ENCODE measurements around the gene TNFSF13B.

The TNFSF13B gene, protein sequence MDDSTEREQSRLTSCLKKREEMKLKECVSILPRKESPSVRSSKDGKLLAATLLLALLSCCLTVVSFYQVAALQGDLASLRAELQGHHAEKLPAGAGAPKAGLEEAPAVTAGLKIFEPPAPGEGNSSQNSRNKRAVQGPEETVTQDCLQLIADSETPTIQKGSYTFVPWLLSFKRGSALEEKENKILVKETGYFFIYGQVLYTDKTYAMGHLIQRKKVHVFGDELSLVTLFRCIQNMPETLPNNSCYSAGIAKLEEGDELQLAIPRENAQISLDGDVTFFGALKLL

DNA sequence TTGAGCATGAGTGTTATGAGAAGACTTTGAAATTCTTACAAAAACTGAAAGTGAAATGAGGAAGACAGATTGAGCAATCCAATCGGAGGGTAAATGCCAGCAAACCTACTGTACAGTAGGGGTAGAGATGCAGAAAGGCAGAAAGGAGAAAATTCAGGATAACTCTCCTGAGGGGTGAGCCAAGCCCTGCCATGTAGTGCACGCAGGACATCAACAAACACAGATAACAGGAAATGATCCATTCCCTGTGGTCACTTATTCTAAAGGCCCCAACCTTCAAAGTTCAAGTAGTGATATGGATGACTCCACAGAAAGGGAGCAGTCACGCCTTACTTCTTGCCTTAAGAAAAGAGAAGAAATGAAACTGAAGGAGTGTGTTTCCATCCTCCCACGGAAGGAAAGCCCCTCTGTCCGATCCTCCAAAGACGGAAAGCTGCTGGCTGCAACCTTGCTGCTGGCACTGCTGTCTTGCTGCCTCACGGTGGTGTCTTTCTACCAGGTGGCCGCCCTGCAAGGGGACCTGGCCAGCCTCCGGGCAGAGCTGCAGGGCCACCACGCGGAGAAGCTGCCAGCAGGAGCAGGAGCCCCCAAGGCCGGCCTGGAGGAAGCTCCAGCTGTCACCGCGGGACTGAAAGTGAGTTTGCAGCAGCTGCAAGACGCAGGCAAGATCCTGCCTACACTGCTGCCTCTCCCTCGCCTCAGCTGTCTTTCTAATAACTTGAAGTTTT, at the start of gene TNFSF13B:
TSS of gene TNFSF13B (plus strand) at position 118 of the 728 bp plus-strand sequence. CDS start at position 296, 178 bp downstream.
- H3K4me2 ChIP-seq (ENCODE audit: low read length): no peak within 1 kb of the TSS
- no peak within 1 kb of the TSS for H2AFZ ChIP-seq (ENCODE audit: low read length)
- H3K9ac ChIP-seq (ENCODE audit: low read length): no peak within 1 kb of the TSS
- no peak within 1 kb of the TSS for H3K4me3 ChIP-seq (ENCODE audit: low read depth, low read length, poor library complexity, severe bottlenecking)
- no peaks in the 10 kb centered on the region for H3K9me2 ChIP-seq (ENCODE audit: low read depth, low read length)
- H3K27ac ChIP-seq (ENCODE audit: low read depth, low read length, poor library complexity, severe bottlenecking): no peak within 1 kb of the TSS
- no peaks in the 10 kb centered on the region for H3K9me3 ChIP-seq (ENCODE audit: low read length)
- H4K20me1 ChIP-seq (ENCODE audit: insufficient read depth, low read length): no peaks in the 10 kb centered on the region
- H3K79me2 ChIP-seq (ENCODE audit: insufficient read depth, low read length): no peaks in the 10 kb centered on the region
- no peaks in the 10 kb centered on the region for H3K36me3 ChIP-seq (ENCODE audit: insufficient read depth, low read length)
- no peaks in the 10 kb centered on the region for H3K4me1 ChIP-seq (ENCODE audit: insufficient read depth, low read length, severe bottlenecking)
- no peaks in the 10 kb centered on the region for H3F3A ChIP-seq (ENCODE audit: insufficient read depth, low read length)
- H3K27me3 ChIP-seq (ENCODE audit: insufficient read depth, low read length): no peaks in the 10 kb centered on the region
- no peak for TF ChIP-seq EZH2 (IDR thresholded peaks at IDR 0.05; ENCODE audit: borderline replicate concordance, low read length)
- TF ChIP-seq, protein P1, sequence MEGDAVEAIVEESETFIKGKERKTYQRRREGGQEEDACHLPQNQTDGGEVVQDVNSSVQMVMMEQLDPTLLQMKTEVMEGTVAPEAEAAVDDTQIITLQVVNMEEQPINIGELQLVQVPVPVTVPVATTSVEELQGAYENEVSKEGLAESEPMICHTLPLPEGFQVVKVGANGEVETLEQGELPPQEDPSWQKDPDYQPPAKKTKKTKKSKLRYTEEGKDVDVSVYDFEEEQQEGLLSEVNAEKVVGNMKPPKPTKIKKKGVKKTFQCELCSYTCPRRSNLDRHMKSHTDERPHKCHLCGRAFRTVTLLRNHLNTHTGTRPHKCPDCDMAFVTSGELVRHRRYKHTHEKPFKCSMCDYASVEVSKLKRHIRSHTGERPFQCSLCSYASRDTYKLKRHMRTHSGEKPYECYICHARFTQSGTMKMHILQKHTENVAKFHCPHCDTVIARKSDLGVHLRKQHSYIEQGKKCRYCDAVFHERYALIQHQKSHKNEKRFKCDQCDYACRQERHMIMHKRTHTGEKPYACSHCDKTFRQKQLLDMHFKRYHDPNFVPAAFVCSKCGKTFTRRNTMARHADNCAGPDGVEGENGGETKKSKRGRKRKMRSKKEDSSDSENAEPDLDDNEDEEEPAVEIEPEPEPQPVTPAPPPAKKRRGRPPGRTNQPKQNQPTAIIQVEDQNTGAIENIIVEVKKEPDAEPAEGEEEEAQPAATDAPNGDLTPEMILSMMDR (IDR thresholded peaks at IDR 0.05; ENCODE audit: low read length): no peak

DNA sequence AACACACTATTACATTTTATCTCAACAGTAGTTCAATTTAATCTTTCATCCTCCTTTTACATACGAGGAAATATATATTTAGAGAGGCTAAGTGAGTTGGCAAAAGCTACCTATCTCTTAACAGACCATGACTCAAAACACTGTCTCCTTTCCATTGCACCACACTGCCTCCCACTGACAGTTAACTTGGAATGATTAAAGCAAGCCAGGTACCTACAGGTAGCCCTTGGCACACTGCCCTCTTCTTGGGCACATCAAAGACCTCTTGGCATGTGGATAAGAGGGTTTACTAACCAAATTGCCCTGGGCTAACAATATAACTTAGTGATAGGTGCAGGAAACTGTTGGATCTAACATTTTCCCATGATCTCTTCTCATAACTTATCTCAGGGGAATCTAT, 49.5 kb upstream of the TNFSF13B start:
- no peaks in the 10 kb centered on the region for H3K36me3 ChIP-seq (ENCODE audit: insufficient read depth, low read length)
- no peak overlapping the region for H3K4me3 ChIP-seq (ENCODE audit: low read depth, low read length, poor library complexity, severe bottlenecking)
- H3K9ac ChIP-seq (ENCODE audit: low read length): no peak overlapping the region
- H4K20me1 ChIP-seq (ENCODE audit: insufficient read depth, low read length): peaks cover 7% of the 10 kb centered on the region; the same call in 1 of the 2 replicates
- H3K27me3 ChIP-seq (ENCODE audit: insufficient read depth, low read length): no peaks in the 10 kb centered on the region
- 0 out of 2 replicates have a peak, but pooled peaks cover 6% of the 10 kb centered on the region for H3F3A ChIP-seq (ENCODE audit: insufficient read depth, low read length)
- no peaks in the 10 kb centered on the region for H3K9me2 ChIP-seq (ENCODE audit: low read depth, low read length)
- no peak overlapping the region for H2AFZ ChIP-seq (ENCODE audit: low read length)
- peaks cover 6% of the 10 kb centered on the region; the same call in 1 of the 2 replicates for H3K79me2 ChIP-seq (ENCODE audit: insufficient read depth, low read length)
- H3K9me3 ChIP-seq (ENCODE audit: low read length): no peaks in the 10 kb centered on the region
- H3K4me2 ChIP-seq (ENCODE audit: low read length): no peak overlapping the region
- peaks cover 38% of the 10 kb centered on the region for H3K4me1 ChIP-seq (ENCODE audit: insufficient read depth, low read length, severe bottlenecking)
- H3K27ac ChIP-seq (ENCODE audit: low read depth, low read length, poor library complexity, severe bottlenecking): no peak overlapping the region
- TF ChIP-seq EZH2 (IDR thresholded peaks at IDR 0.05; ENCODE audit: borderline replicate concordance, low read length): no peak
- TF ChIP-seq, protein P1 (IDR thresholded peaks at IDR 0.05; ENCODE audit: low read length): peak; percentile 44

DNA sequence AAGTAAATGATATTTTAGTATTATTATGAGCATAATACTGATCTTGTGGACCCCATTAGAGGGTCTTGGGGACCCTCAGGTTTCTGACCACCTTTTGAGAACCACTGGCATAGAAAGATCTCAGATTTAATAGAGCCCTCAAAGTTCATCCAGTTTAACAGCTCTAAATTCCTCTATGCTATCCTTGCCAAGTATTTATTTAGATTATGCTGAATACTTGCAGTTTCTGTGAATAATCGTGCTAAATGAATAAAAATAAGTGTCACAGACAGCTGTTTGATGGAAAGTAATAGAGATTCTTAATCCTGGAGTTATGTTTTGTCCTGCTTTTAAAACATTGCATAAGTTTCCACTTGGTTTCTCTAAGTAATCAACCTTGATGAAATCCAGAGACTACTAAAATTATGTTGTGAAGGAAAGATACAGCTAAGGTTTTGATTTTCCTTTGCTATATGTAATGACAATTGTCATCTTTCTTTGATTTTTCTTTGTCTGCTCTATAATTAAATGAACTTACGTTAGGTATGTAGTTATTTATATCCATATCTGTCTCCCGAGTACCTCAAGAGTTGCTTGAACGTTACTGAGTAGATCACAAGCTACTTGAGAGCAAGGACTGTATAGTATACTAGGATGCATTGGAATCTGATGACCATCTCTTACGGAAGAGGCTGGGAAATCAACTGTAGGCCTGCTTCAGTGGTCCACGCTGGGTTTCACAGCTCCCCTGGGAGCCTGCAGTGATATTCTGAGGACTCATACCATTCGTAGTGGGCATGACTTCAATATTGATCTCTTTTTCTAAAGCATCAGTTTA, 45.6 kb upstream of the TNFSF13B start:
- H3K79me2 ChIP-seq (ENCODE audit: insufficient read depth, low read length): peaks cover 6% of the 10 kb centered on the region; the same call in 1 of the 2 replicates
- H3K4me1 ChIP-seq (ENCODE audit: insufficient read depth, low read length, severe bottlenecking): peaks cover 13% of the 10 kb centered on the region

More for the DNA sequence above, 45.6 kb upstream of the TNFSF13B start:
- Histone ChIP-seq H3K27ac (ENCODE audit: low read depth, low read length, poor library complexity, severe bottlenecking) (no peak overlapping the region), H3K9me2 (ENCODE audit: low read depth, low read length) (no peaks in the 10 kb centered on the region), H3F3A (ENCODE audit: insufficient read depth, low read length) (no peaks in the 10 kb centered on the region), H2AFZ (ENCODE audit: low read length) (no peak overlapping the region), H3K9ac (ENCODE audit: low read length) (no peak overlapping the region), H3K36me3 (ENCODE audit: insufficient read depth, low read length) (no peaks in the 10 kb centered on the region), H4K20me1 (ENCODE audit: insufficient read depth, low read length) (peaks cover 7% of the 10 kb centered on the region; the same call in 1 of the 2 replicates), H3K9me3 (ENCODE audit: low read length) (no peaks in the 10 kb centered on the region), H3K4me2 (ENCODE audit: low read length) (no peak overlapping the region), H3K4me3 (ENCODE audit: low read depth, low read length, poor library complexity, severe bottlenecking) (no peak overlapping the region), H3K27me3 (ENCODE audit: insufficient read depth, low read length) (no peaks in the 10 kb centered on the region)
- TF ChIP-seq EZH2 (IDR thresholded peaks at IDR 0.05; ENCODE audit: borderline replicate concordance, low read length): no peak
- TF ChIP-seq, protein P1 (IDR thresholded peaks at IDR 0.05; ENCODE audit: low read length): no peak
